HG03025 (cell line): ENCODE data around the gene COPS2.
"Not testable (repeated sequence)": the region's sequence is repeated elsewhere in the genome, so short reads cannot be mapped to it uniquely, and the experiment has no call there.

Source experiments
- ATAC-seq: cut with Tn5 transposase; IDR thresholded peaks from one replicate; pipeline ENCODE4 v1.9.1; 2021; ENCODE audit warnings: mild to moderate bottlenecking, moderate library complexity; ENCODE audit not compliant: unreplicated experiment, low FRiP score

Gene COPS2

DNA sequence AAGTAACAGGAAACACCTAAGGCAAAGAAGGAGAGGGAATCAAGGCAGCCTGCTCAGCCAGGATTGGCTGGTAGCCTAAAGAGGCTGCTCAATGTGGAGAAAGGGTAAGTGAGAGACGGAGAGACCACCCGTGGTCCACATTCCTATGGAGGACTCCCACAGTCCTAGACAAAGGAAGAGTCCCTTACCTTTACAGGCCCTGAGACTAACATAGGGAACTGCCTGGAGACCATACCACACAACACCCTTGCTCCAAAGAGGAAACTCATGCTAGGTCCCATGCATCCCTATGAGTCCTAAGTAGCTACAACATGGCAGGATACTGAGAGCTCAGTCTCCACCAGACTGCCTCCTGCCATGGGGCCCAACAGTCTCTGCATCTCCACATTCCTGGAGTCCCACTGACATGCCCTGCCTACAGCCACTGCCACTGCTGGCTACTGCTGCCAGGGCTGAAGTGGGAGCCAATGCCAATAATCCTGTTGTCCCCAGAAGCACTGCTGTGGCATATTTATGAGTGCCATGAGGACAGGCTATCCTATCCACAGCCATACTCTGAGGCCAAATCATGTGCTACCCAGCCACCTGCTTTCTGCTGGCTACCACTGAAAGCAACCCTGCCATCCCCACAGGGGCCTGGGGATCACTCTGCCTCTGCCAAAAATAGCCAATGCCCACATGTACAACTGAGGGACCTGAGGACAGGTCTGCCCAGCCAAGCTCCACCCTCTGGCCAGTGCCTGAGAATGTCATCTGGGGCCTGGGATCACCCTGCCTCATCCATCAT, 45.0 kb downstream of the COPS2 start:
- no peak for ATAC-seq

DNA sequence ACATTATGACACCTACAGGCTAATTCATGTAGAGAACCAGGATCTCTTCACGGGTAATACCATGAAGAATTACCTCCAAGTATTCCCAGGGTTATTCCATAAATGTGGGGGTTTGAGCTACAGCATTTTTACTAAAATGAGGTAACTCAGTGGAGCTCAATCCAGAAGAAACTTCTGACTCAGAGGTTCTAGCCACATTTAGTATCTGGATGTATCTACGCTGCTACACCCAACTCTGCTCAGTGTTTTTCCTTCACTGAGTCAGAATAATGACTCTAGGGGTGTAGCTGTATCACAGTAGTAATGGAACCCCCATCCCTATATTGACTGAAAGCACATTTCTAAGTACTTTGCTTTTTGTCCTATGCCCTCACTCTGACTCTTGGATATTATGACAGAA, 52.4 kb downstream of the COPS2 start:
- ATAC-seq = no peak

DNA sequence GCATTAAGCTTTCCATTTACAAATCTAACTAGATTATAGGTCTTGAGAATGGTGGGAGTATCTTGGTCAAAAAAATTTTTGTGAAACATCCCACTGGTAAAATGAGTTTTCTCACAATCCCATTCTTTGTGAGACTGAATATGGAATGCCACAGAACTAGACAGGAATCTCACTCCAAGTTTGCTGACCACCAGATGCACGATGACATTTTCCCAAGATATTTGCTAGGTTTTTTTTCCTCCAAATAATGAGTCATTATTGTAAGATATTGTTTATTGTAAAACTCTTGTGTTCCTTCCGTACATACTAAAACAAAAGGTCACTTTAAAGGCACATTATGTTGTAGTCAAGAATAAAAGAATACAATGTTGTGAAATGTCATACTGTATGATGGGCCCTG, 53.9 kb downstream of the COPS2 start:
- no peak for ATAC-seq

DNA sequence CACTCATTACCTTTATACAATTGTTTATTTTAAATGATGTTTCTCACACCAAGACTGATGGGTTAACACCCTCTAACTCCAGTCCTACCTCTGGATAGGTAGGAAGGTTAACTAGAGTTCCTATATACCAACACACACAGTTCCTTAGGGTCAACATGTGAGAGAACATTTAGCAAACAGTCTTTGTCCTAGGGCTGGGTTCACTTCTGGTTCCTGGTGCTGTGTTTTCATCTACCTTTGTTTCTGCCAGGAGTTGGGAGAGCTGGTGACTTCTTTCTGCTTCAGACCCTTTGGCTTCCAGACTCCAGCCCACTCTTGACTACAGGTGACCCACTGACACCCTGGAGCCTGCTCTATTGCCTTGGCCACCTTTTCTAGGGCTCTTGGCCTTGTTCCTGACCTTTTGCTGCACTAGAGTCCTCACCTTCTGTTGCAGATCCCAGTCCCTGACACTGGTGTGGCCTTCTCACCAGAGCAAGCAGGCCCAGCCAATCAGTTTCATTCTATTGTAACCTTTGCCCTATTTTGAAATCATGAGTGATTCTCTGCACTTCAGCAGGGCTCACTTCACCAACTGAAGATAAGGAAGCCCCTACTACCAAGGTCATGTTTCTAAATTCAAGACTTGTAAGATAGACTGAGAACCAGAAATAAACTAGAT, 59.2 kb downstream of the COPS2 start:
- ATAC-seq = no peak

DNA sequence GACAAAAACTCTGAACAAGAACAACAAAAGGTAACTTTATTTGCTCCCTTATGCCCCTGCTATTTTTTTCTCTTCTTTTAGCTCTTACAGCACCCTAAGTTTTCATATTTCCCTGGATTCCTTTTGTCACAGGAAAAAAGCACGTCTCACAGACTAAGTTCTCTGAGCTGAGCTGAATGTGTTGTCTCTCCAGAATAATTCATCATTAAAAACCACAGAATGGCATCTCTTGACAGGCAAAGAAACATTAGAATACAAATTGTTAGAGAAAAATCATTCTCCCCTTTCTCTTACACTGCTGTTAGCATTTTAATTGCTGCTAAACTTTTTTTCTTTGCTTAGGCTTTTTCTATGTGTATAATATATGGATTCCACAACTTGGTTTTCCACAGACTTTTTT, 60.5 kb downstream of the COPS2 start:
- ATAC-seq = no peak

DNA sequence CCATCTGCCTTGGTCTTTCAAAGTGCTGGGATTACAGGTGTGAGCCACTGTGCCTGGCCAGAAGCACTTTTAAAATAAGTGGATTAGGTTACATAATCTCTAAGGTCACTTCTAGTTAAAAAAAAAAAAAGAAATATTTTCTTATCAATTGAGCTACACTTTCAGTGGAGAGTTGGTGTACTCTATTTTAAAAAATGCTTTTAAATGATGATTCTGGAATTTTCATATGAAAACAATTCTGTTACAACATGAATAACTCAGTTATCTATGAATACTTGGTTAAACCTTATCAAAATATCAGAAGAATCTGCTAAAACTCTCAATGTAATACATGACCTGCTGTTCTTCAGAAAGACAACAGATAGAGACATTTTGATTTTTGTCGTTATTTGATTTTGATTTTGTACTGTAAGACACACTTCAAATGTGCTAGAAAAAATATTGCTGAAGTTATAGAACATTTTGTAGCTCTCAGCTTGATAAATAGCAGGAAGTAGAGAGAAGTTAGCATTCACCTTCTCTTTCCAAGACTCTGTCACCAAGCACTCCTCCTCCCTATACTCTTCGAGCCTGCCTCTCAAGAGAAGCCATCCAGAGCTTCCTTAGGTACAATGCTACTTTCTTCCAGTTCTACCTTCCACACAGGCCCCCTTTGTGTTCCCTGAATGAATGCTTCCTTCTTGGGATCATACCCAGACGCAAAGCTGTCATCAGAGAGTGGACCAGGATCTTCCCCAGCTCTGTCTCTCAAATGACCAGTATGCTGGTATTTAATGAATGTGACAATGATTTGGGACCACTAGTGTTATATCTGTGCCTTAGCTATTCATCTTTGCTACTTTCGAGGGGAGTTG, 61.9 kb downstream of the COPS2 start:
- ATAC-seq = no peak

DNA sequence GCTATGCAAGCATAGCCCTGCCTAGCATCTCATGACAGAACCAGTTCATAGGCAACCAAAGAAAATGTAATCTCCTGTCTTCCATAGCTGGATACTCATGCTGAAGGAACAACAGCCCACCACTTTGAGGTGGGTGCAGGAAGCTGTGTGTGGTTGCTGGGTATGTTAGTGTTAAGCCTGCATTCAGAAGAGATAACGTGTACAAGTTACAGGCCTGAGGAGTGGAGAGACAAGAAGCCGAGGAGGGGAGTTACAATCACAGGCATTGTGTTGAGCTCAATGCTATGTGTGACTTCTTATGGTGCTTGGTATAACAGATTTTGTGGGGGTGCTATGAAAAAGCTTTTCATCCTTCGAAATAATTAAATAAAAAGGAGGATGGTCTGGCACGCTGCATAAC, 66.4 kb downstream of the COPS2 start:
- no peak for ATAC-seq

DNA sequence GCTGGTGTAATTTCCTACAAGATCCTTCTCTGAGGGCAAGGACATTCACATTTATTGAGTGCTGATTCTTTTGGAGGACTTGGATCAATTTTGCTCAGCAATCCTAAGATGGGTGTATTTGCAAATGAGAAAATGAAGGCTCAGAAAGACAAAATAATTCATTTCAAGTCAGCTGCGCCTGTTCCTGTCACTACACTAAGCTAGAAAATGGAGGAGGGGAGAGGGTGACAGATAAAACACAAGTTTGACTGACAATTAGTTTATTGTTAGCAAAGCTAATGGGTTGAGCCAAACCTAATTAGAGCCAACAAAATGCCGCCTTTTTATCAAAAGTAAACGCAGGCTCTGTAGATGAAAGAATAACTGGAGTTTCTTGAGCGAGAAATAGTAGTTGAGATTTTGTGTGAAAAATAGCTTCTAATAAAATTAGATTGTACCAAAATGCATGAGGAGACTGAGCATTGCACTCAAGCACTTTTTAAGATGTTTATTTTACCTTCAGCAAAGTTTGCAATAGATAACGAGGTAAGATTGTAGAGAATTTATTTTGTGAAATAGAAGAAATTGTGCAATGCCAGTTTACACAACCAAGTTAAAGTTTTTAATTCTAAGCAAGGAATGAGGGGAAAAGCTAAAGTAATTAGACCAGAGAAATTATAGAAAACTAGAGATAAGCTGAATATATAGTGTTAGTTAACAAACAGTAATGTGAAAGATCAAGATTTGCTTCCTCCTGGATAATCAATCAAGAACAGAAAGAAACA, 69.5 kb downstream of the COPS2 start:
- ATAC-seq = no peak

DNA sequence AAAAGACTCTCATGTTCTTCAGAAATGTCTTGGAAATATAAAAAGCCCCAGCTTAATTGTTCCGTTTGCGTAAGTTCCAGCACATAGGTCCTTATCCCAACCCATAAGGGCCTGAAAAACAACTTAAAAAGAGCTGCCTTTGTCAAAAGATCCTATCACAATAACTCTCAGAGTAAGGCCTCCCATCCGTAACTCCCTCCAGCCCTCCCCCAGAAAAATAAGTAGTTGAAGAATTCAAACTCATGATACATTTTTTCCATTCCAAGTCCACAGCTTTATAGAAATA, 71.2 kb downstream of the COPS2 start:
- ATAC-seq = no peak

DNA sequence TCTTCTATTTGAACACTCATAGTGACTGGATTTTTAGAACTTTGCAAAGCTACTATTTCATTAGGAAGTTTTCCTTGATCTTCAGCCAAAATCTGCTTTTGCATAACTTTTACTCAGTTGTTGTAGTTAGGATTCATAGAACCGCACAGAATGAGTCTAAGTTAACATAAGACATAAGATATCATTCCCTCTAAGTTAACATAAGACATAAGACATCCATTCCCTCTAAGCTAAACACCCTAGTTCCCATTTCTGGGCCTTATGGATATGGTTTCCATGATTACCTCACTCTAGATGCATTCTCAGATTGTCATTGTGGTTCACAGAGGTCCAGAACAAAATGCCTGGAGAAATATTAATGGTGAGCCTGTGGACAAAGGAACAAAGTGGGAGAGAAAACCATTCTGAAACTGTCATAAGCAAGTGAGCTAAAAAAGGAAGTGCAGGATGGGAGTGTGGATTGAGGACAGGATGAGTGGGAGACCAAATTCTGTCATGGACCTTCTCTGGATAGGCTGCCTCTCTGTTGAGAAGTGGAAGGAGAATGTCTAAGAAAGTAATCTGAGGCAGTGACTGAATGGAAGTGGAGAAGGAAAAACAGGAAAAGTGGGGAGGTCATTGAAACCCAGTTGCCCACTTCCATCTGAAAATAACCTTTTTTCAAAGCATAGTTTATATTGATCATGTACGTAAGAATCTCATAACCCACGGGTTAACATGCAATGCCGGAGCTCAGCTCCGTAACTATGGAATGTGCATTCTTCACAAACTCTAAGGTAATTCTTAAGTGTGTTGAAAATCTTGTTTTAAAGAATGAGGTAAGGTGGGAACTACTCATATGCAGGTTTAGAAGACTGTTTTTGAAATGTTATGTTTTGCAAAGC, 71.8 kb downstream of the COPS2 start:
- ATAC-seq = no peak

DNA sequence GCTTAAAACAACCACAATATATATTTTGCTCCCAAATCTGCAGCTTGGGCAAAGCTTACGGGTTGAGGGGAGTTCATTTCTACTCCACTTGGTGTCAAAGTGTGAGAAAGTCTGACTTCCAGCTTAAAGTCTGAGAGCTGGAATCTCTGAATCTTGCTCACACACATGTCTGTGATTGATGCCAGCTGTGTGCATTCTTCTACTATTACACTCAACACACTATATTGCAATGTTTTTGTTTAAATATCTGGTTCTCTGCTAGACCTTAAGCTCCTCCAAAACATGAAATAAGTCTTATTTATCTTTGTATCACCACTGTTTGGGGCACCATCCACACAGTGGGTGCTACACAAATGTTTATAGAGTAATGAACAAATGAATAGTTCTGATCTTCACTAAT, 72.4 kb downstream of the COPS2 start:
- no peak for ATAC-seq

DNA sequence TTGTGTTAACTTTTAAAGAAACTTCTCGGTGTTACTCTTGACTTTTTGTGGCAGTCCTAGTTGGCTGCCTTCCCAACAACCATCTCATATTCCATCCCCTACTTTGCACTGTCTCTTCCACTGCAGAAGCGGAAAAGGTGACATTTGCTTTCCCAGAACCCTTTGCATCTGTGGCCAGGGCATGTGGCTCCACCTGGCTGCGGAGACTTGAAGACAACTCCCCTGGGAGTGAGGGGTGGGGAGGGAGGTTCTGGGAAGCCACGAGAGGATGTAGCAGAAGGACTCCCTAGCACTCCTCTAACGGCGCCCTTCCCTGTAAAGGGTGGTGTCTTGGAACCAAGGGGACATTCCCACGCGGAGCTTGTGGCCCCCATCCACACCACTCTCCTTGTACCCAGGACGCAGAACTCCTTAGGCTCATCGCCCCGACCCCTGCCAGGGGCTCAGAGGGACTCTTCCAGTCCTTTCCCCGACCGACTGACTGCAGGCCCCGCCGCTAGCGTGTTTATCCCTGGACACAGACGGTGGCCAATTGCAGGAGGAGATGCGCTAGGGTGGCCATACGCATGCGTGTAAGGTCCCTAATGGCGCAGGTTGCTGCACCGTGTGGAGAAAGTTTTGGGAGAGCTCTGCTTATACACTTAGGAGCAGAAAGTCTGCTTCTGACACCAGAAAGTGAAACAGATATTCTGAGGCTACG, 75.9 kb downstream of the COPS2 start:
- ATAC-seq = no peak

DNA sequence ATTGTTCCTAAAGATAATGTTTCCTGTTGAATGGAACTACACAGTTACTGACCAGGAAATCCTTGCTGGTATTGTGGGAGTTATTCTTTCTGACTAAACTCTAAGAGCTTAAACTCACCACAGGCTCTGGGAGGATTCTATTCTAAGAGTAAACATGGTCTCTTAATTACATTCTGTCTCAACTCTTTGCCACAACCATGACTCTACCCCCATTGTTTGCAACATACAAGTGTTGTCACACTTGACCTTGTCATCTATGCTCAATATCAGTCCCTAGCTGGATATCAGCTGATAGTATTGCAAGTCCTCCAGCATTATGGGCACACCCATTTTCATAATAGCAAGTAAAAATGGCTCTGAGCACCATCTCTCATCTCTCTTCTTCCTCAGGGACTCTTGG, 79.5 kb downstream of the COPS2 start:
- ATAC-seq = no peak

DNA sequence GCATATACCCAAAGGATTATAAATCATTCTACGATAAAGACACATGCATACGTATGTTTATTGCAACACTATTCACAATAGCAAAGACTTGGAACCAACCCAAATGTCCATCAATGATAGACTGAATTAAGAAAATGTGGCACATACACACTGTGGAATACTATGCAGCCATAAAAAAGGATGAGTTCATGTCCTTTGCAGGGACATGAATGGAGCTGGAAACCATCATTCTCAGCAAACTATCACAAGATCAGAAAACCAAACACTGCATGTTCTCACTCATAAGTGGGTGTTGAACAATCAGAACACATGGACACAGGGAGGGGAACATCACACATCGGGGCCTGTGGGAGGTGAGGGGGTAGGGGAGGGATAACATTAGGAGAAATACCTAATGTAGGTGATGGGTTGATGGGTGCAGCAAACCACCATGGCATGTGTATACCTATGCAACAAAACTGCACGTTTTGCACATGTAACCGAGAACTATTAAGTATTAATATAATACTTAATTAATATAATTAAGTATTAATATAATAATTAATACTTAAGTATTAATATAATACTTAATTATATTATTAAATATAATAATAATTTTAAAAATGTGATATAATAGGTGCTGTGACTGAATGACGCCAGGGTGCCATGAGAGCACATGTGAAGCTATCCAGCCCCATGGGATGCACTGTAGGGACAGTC, 80.7 kb downstream of the COPS2 start:
- ATAC-seq = not testable (repeated sequence)
